SK-N-SH (cell line): ENCODE measurements around the gene STRBP. TPM values are rescaled to one million over a fixed set of nuclear protein-coding genes. Genes with fewer than 3 reads are reported as not detected.

Experiments
- CTCF ChIA-PET: fragments of 300-600, 350-600 bp; formaldehyde crosslinking; extraction: SDS; loops from one replicate; lab custom pipeline; 2021; lab: Yijun Ruan, JAX
- POLR2A ChIA-PET: fragments of 350-600 bp; sonication (Branson Sonifier 250); formaldehyde crosslinking; extraction: SDS; loops from one replicate; lab custom pipeline; 2020; ENCODE audit warnings: antibody characterized with exemption, inconsistent platforms; lab: Yijun Ruan, JAX
- DNase-seq: peaks from one replicate; pipeline ENCODE4 v3.0.0; 2012
- H2AFZ ChIP-seq: fragments of 200-600 bp; sonication (generic); 2 replicates; pipeline ENCODE4 v1.8.1; 2016; ENCODE audit warnings: antibody characterized with exemption, mild to moderate bottlenecking, low read depth
- H3F3A ChIP-seq: fragments of 200-600 bp; sonication (generic); replicated peaks from 2 replicates; pipeline ENCODE3; 2016; ENCODE audit warnings: antibody characterized with exemption, mild to moderate bottlenecking; ENCODE audit not compliant: insufficient read depth
- H3K27ac ChIP-seq, 2 experiments: fragments of 200-500 bp in 1 of 2; fragments of 200-600 bp in 1 of 2; sonication (Bioruptor generic) in 1 of 2; sonication (generic), shearing (Covaris generic) in 1 of 2; 2 replicates each; pipeline versions ENCODE4 v1.5.1 to v1.6.1; 2014 to 2016; ENCODE audit warnings: low read depth in 2 of 2, inconsistent platforms in 1 of 2, low read length in 1 of 2, mild to moderate bottlenecking in 1 of 2, mixed read lengths in 1 of 2
- H3K27me3 ChIP-seq: fragments of 200-600 bp; sonication (generic), shearing (Covaris generic); 2 replicates; pipeline ENCODE4 v1.6.1; 2016; ENCODE audit warnings: mixed run types; ENCODE audit not compliant: insufficient read depth
- H3K36me3 ChIP-seq, 2 experiments: fragments of 200-500 bp in 1 of 2; fragments of 200-600 bp in 1 of 2; sonication (Bioruptor generic) in 1 of 2; sonication (generic) in 1 of 2; replicated peaks in 1 of 2; 2 replicates each; pipeline versions ENCODE3 to v1.5.1; 2014 to 2016; ENCODE audit warnings: low read length in 1 of 2, mild to moderate bottlenecking in 1 of 2; ENCODE audit not compliant: insufficient read depth in 2 of 2, control insufficient read depth in 1 of 2
- H3K4me1 ChIP-seq, 2 experiments: fragments of 200-500 bp in 1 of 2; fragments of 200-600 bp in 1 of 2; sonication (Bioruptor generic) in 1 of 2; sonication (generic), shearing (Covaris generic) in 1 of 2; 2 replicates each; pipeline versions ENCODE4 v1.5.1 to v1.6.1; 2014 to 2016; ENCODE audit warnings: low read depth in 1 of 2, low read length in 1 of 2, mixed run types in 1 of 2; ENCODE audit not compliant: insufficient read depth in 2 of 2, control insufficient read depth in 1 of 2
- H3K4me2 ChIP-seq: fragments of 200-600 bp; sonication (generic), shearing (Covaris generic); 2 replicates; pipeline ENCODE4 v1.6.1; 2017; ENCODE audit warnings: mixed run types
- H3K4me3 ChIP-seq, 2 experiments: fragments of 200-500 bp in 1 of 2; fragments of 200-600 bp in 1 of 2; sonication (Bioruptor generic) in 1 of 2; sonication (generic), shearing (Covaris generic) in 1 of 2; 2 replicates each; pipeline versions ENCODE4 v1.5.1 to v1.8.1; 2014 to 2016; ENCODE audit warnings: low read depth in 2 of 2, inconsistent platforms in 1 of 2, low read length in 1 of 2, mild to moderate bottlenecking in 1 of 2, mixed read lengths in 1 of 2, moderate library complexity in 1 of 2
- H3K79me2 ChIP-seq: fragments of 200-600 bp; sonication (generic); 2 replicates; pipeline ENCODE4 v1.8.1; 2017; ENCODE audit warnings: mild to moderate bottlenecking; ENCODE audit not compliant: insufficient read depth
- H3K9ac ChIP-seq: fragments of 200-600 bp; sonication (generic); 2 replicates; pipeline ENCODE4 v1.6.1; 2017; ENCODE audit warnings: mixed run types
- H3K9me2 ChIP-seq: fragments of 200-600 bp; sonication (generic); 2 replicates; pipeline ENCODE4 v1.6.1; 2017; ENCODE audit warnings: mixed run types
- H3K9me3 ChIP-seq: fragments of 200-600 bp; sonication (generic); 2 replicates; pipeline ENCODE4 v1.6.1; 2017; ENCODE audit warnings: mixed run types, mild to moderate bottlenecking, moderate library complexity
- H4K20me1 ChIP-seq: fragments of 200-600 bp; sonication (generic); 2 replicates; pipeline ENCODE4 v1.6.1; 2017; ENCODE audit warnings: mild to moderate bottlenecking, mixed run types; ENCODE audit not compliant: insufficient read depth
- CHD2 ChIP-seq: fragments of 150-350 bp; IDR thresholded peaks from 2 replicates; pipeline ENCODE4 v1.6.1; 2018; ENCODE audit warnings: low read length; ENCODE audit not compliant: partially characterized antibody
- CTCF ChIP-seq: fragments of 200-600 bp; sonication (generic); IDR thresholded peaks from 2 replicates; pipeline ENCODE4 v1.6.1; 2017; ENCODE audit warnings: antibody characterized with exemption, mild to moderate bottlenecking, moderate library complexity
- ELF1 ChIP-seq: IDR thresholded peaks from 2 replicates; pipeline ENCODE4 v1.4.0; 2012
- EP300 ChIP-seq, 2 experiments: IDR thresholded peaks; 2 replicates each; pipeline versions ENCODE4 v1.4.0 to v1.6.1; 2012; ENCODE audit warnings: borderline replicate concordance in 1 of 2, low read depth in 1 of 2, low read length in 1 of 2
- EZH2phosphoT487 ChIP-seq: fragments of 200-600 bp; sonication (generic); IDR thresholded peaks from 2 replicates; pipeline ENCODE4 v1.6.1; 2017; ENCODE audit warnings: low read depth, mixed run types, mild to moderate bottlenecking, antibody characterized with exemption, moderate library complexity, borderline replicate concordance
- GATA2 ChIP-seq: sonication (generic); formaldehyde crosslinking; IDR thresholded peaks from 2 replicates; pipeline ENCODE4 v1.5.0; 2020; ENCODE audit warnings: mild to moderate bottlenecking, missing genetic modification reagents
- JUND ChIP-seq: IDR thresholded peaks from 2 replicates; pipeline ENCODE4 v1.4.0; 2012
- MXI1 ChIP-seq: IDR thresholded peaks from 2 replicates; pipeline ENCODE4 v1.6.1; 2012; ENCODE audit warnings: mild to moderate bottlenecking, low read depth, low read length, improper control_type of control experiment
- NRF1 ChIP-seq: IDR thresholded peaks from 2 replicates; pipeline ENCODE4 v1.6.1; 2012; ENCODE audit warnings: low read depth, mild to moderate bottlenecking, low read length
- PBX3 ChIP-seq: IDR thresholded peaks from 2 replicates; pipeline ENCODE4; 2012
- RAD21 ChIP-seq: IDR thresholded peaks from 2 replicates; pipeline ENCODE4 v1.6.1; 2012; ENCODE audit warnings: mild to moderate bottlenecking, low read length
- REST ChIP-seq: IDR thresholded peaks from 2 replicates; pipeline ENCODE4 v1.6.1; 2012; ENCODE audit warnings: mild to moderate bottlenecking, low read depth, low read length, moderate library complexity
- RXRA ChIP-seq: IDR thresholded peaks from 2 replicates; pipeline ENCODE4 v1.4.0; 2012; ENCODE audit warnings: low read depth, mild to moderate bottlenecking, borderline replicate concordance
- TEAD4 ChIP-seq: IDR thresholded peaks from 2 replicates; pipeline ENCODE4 v1.4.0; 2012; ENCODE audit warnings: mild to moderate bottlenecking, borderline replicate concordance; ENCODE audit not compliant: insufficient read depth
- YY1 ChIP-seq: IDR thresholded peaks from 2 replicates; pipeline ENCODE4 v1.4.0; 2012; ENCODE audit warnings: low read depth, mild to moderate bottlenecking
- ZBTB33 ChIP-seq: IDR thresholded peaks from 2 replicates; pipeline ENCODE4 v1.4.0; 2012; ENCODE audit warnings: low read depth, borderline replicate concordance
- WGBS: methylation state at CpG from one replicate; pipeline ENCODE4 v1.1.6; 2017; ENCODE audit warnings: low lambda C conversion rate; 5-methylcytosine and 5-hydroxymethylcytosine counted together
- polyA plus RNA-seq, 3 experiments: library from polyadenylated mRNA; depleted of rRNA; stranded (reverse); fragments of >200 nt; gene quantifications; 2 replicates each; pipeline ENCODE4 v1.2.3, GENCODE V29; 2012

The STRBP gene
- polyA plus RNA-seq, 1 of the 3 experiments (the other 2 are of a cell fraction) = 5.9 TPM

GRCh38 chr9:123096987-123097386 lies 171.4 kb downstream of the STRBP start:
- Histone ChIP-seq H3K9me2 (no peaks in the 10 kb centered on the region), H3K36me3 (peaks cover 82 to 86% of the 10 kb centered on the region in 2 experiments), H3K27ac (no peak overlapping the region), H3K4me2 (no peak overlapping the region), H3K4me3 (no peak overlapping the region), H3F3A (peaks cover 6% of the 10 kb centered on the region), H3K79me2 (no peaks in the 10 kb centered on the region; the same call in 1 of the 2 replicates), H2AFZ (no peak overlapping the region), H3K27me3 (no peaks in the 10 kb centered on the region), H3K9me3 (no peaks in the 10 kb centered on the region), H3K9ac (no peak overlapping the region), H3K4me1 (0 out of 4 replicates have a peak, but pooled peaks cover 0 to 1% of the 10 kb centered on the region in 2 experiments), H4K20me1 (no peaks in the 10 kb centered on the region)
- WGBS = 58% methylated on average over 3 of the region's 3 CpGs
- DNase-seq = no peak
- no peak for TF ChIP-seq MXI1
- no peak for TF ChIP-seq CTCF
- no peak for TF ChIP-seq NRF1
- no peak for TF ChIP-seq RXRA
- no peak for TF ChIP-seq ELF1
- TF ChIP-seq JUND = no peak
- no peak for TF ChIP-seq REST
- no peak for TF ChIP-seq CHD2
- TF ChIP-seq TEAD4 = no peak
- TF ChIP-seq EZH2phosphoT487 = no peak
- ChIA-PET CTCF (interaction anchor here (1.6 kb wide), 2 partner anchors 23 to 253 kb away, joined by 3 to 7 read pairs; no protein-coding TSS in a partner anchor), POLR2A (no interaction called here)

- no peaks in the 10 kb centered on the region; the same call in 1 of the 2 replicates for H3K79me2 ChIP-seq
- H3K4me3 ChIP-seq = no peak overlapping the region
- CTCF ChIA-PET = interaction anchor here (1.2 to 5.3 kb wide), 7 partner anchors 10 to 293 kb away, joined by 3 to 37 read pairs (median 7); no protein-coding TSS in a partner anchor
- H2AFZ ChIP-seq = no peak overlapping the region
- peaks cover 68 to 72% of the 10 kb centered on the region in 2 experiments for H3K36me3 ChIP-seq
- POLR2A ChIA-PET = no interaction called here
- H3K4me2 ChIP-seq = no peak overlapping the region
- H3K9ac ChIP-seq = no peak overlapping the region
- H3K4me1 ChIP-seq = peaks cover 5 to 27% of the 10 kb centered on the region in 2 experiments; a peak in 3 of 4 replicates
- no peaks in the 10 kb centered on the region for H3K27me3 ChIP-seq
- H3K9me3 ChIP-seq = no peaks in the 10 kb centered on the region
- peaks cover 13% of the 10 kb centered on the region for H4K20me1 ChIP-seq
- no peak for TF ChIP-seq GATA2 (CRISPR knock-in tag)
- TF ChIP-seq ZBTB33 = no peak
- TF ChIP-seq RAD21 = no peak
- no peak for TF ChIP-seq CHD2
- TF ChIP-seq MXI1 = no peak
- no peak for TF ChIP-seq NRF1
- TF ChIP-seq YY1 = no peak
- TF ChIP-seq PBX3 = no peak
- no peak for TF ChIP-seq EP300 (IDR thresholded peaks at IDR 0.05; ENCODE audit: borderline replicate concordance in 1 of 2, low read depth in 1 of 2, low read length in 1 of 2)
- DNase-seq = no peak
- H3K27ac ChIP-seq = no peak overlapping the region
- peaks cover 29% of the 10 kb centered on the region for H3F3A ChIP-seq
- H3K9me2 ChIP-seq = no peaks in the 10 kb centered on the region
- 72% methylated on average over 2 of the region's 3 CpGs for WGBS
Measured at GRCh38 chr9:123093141-123093540, 175.2 kb downstream of the STRBP start.
